OCI-LY1 (cell line): Measurements from ENCODE around the gene CYP2W1.

ENCODE experiments used
- H2AFZ ChIP-seq: fragments of 200-600 bp; sonication (generic), shearing (Covaris generic); 2 replicates; pipeline ENCODE4 v1.6.0; 2014; ENCODE audit warnings: antibody characterized with exemption, mild to moderate bottlenecking, low read length
- H3F3A ChIP-seq: fragments of 200-600 bp; sonication (generic), shearing (Covaris generic); 2 replicates; pipeline ENCODE4 v1.6.0; 2014; ENCODE audit warnings: mild to moderate bottlenecking, antibody characterized with exemption, low read length, moderate library complexity; ENCODE audit not compliant: insufficient read depth
- H3K27ac ChIP-seq: fragments of 200-600 bp; sonication (generic); 2 replicates; pipeline ENCODE4 v1.5.1; 2014; ENCODE audit warnings: low read length, mixed run types, mild to moderate bottlenecking, low read depth; ENCODE audit not compliant: poor library complexity, severe bottlenecking
- H3K27me3 ChIP-seq: fragments of 200-600 bp; sonication (generic); 2 replicates; pipeline ENCODE4 v1.6.0; 2014; ENCODE audit warnings: antibody characterized with exemption, mild to moderate bottlenecking, low read length, moderate library complexity; ENCODE audit not compliant: insufficient read depth
- H3K36me3 ChIP-seq: fragments of 200-600 bp; sonication (generic); 2 replicates; pipeline ENCODE4 v1.6.1; 2014; ENCODE audit warnings: mild to moderate bottlenecking, antibody characterized with exemption, low read length, moderate library complexity, mixed read lengths; ENCODE audit not compliant: insufficient read depth
- H3K4me1 ChIP-seq: fragments of 200-600 bp; sonication (generic); 2 replicates; pipeline ENCODE4 v1.5.1; 2014; ENCODE audit warnings: mild to moderate bottlenecking, low read length, moderate library complexity; ENCODE audit not compliant: insufficient read depth, severe bottlenecking
- H3K4me2 ChIP-seq: fragments of 200-600 bp; sonication (generic), shearing (Covaris generic); 2 replicates; pipeline ENCODE4 v1.6.1; 2014; ENCODE audit warnings: low read length
- H3K4me3 ChIP-seq: fragments of 200-600 bp; sonication (generic); 2 replicates; pipeline ENCODE4 v1.5.1; 2014; ENCODE audit warnings: low read length, low read depth, mild to moderate bottlenecking, mixed read lengths; ENCODE audit not compliant: poor library complexity, severe bottlenecking
- H3K79me2 ChIP-seq: fragments of 200-600 bp; shearing (Covaris generic); 2 replicates; pipeline ENCODE4 v1.6.1; 2016; ENCODE audit warnings: mixed run types, low read length, mixed read lengths; ENCODE audit not compliant: insufficient read depth
- H3K9ac ChIP-seq: fragments of 200-600 bp; sonication (generic), shearing (Covaris generic); 2 replicates; pipeline ENCODE4 v1.6.1; 2014; ENCODE audit warnings: mild to moderate bottlenecking, low read length, mixed read lengths
- H3K9me2 ChIP-seq: fragments of 200-600 bp; sonication (generic), shearing (Covaris generic); 2 replicates; pipeline ENCODE4 v1.6.1; 2014; ENCODE audit warnings: low read depth, mild to moderate bottlenecking, low read length, mixed read lengths
- H3K9me3 ChIP-seq: fragments of 200-600 bp; shearing (Covaris generic); 2 replicates; pipeline ENCODE4 v1.6.1; 2014; ENCODE audit warnings: low read length, mixed read lengths
- H4K20me1 ChIP-seq: fragments of 200-600 bp; sonication (generic), shearing (Covaris generic); 2 replicates; pipeline ENCODE4 v1.6.0; 2016; ENCODE audit warnings: mild to moderate bottlenecking, low read length; ENCODE audit not compliant: insufficient read depth
- CTCF ChIP-seq: fragments of 200-600 bp; sonication (generic), shearing (Covaris generic); IDR thresholded peaks from 2 replicates; pipeline ENCODE4 v1.5.1; 2017; ENCODE audit warnings: mild to moderate bottlenecking, antibody characterized with exemption, low read length, moderate library complexity, mixed read lengths
- EZH2 ChIP-seq: fragments of 200-600 bp; sonication (generic), shearing (Covaris generic); IDR thresholded peaks from 2 replicates; pipeline ENCODE4 v1.8.0; 2017; ENCODE audit warnings: borderline replicate concordance, mixed run types, mild to moderate bottlenecking, antibody characterized with exemption, low read length, moderate library complexity, mixed read lengths

The CYP2W1 gene

GRCh38 chr7:988426-988911 is 5.5 kb downstream of the CYP2W1 start:
- H3K27me3 ChIP-seq = 0 out of 2 replicates have a peak, but pooled peaks cover 7% of the 10 kb centered on the region
- TF ChIP-seq CTCF (no peak), EZH2 (no peak)
- no peaks in the 10 kb centered on the region for H3K9me3 ChIP-seq
- H3K4me2 ChIP-seq = no peak overlapping the region; the same call in 1 of the 2 replicates
- no peak overlapping the region for H2AFZ ChIP-seq
- H3K36me3 ChIP-seq = no peaks in the 10 kb centered on the region
- H3K4me3 ChIP-seq = no peak overlapping the region
- H3K4me1 ChIP-seq = peaks cover 26% of the 10 kb centered on the region
- no peaks in the 10 kb centered on the region for H3F3A ChIP-seq
- no peaks in the 10 kb centered on the region for H4K20me1 ChIP-seq
- no peaks in the 10 kb centered on the region for H3K9me2 ChIP-seq
- H3K9ac ChIP-seq = no peak overlapping the region
- H3K27ac ChIP-seq = no peak overlapping the region
- no peaks in the 10 kb centered on the region for H3K79me2 ChIP-seq

GRCh38 chr7:988963-989529 is 6.1 kb downstream of the CYP2W1 start:
- H3K27ac ChIP-seq = no peak overlapping the region
- no peak for TF ChIP-seq EZH2
- TF ChIP-seq CTCF = no peak

GRCh38 chr7:990352-990932 is 7.5 kb downstream of the CYP2W1 start:
- 0 out of 2 replicates have a peak, but pooled peaks cover 7% of the 10 kb centered on the region for H3K27me3 ChIP-seq
- no peaks in the 10 kb centered on the region for H3F3A ChIP-seq
- no peaks in the 10 kb centered on the region for H3K36me3 ChIP-seq
- H3K27ac ChIP-seq = no peak overlapping the region
- no peaks in the 10 kb centered on the region for H3K79me2 ChIP-seq
- no peak overlapping the region for H3K9ac ChIP-seq
- no peak overlapping the region for H3K4me3 ChIP-seq
- no peak overlapping the region for H3K4me2 ChIP-seq
- no peak overlapping the region for H2AFZ ChIP-seq
- H3K4me1 ChIP-seq = peaks cover 43% of the 10 kb centered on the region
- H3K9me2 ChIP-seq = no peaks in the 10 kb centered on the region
- no peaks in the 10 kb centered on the region for H3K9me3 ChIP-seq
- H4K20me1 ChIP-seq = no peaks in the 10 kb centered on the region
- no peak for TF ChIP-seq EZH2
- TF ChIP-seq CTCF = no peak

More at GRCh38 chr7:988963-989529, 6.1 kb downstream of the CYP2W1 start:
- no peaks in the 10 kb centered on the region for H3K9me2 ChIP-seq
- no peak overlapping the region for H3K4me3 ChIP-seq
- 0 out of 2 replicates have a peak, but pooled peaks cover 7% of the 10 kb centered on the region for H3K27me3 ChIP-seq
- H3K36me3 ChIP-seq = no peaks in the 10 kb centered on the region
- no peaks in the 10 kb centered on the region for H3K79me2 ChIP-seq
- no peaks in the 10 kb centered on the region for H3F3A ChIP-seq
- H3K9me3 ChIP-seq = no peaks in the 10 kb centered on the region
- no peaks in the 10 kb centered on the region for H4K20me1 ChIP-seq
- H3K4me2 ChIP-seq = no peak overlapping the region
- no peak overlapping the region for H3K9ac ChIP-seq
- H3K4me1 ChIP-seq = peaks cover 29% of the 10 kb centered on the region
- no peak overlapping the region for H2AFZ ChIP-seq
